T-helper 1 cell (primary cell): ENCODE results near the gene GALNT8.
"Not testable (repeated sequence)": the region's sequence is repeated elsewhere in the genome, so short reads cannot be mapped to it uniquely, and the experiment has no call there.

ENCODE experiments used
- DNase-seq, 5 donors: peaks; one replicate each; pipeline ENCODE4 v3.0.0-alpha.2; 2012 to 2020
- total RNA-seq, 4 donors: gene quantifications; one replicate each; lab custom pipeline; 2026; lab: John Stamatoyannopoulos, UW

GALNT8 gene
- 0.59 to 3.5 (median 0.92) reads per million in 4 donors for total RNA-seq

DNA sequence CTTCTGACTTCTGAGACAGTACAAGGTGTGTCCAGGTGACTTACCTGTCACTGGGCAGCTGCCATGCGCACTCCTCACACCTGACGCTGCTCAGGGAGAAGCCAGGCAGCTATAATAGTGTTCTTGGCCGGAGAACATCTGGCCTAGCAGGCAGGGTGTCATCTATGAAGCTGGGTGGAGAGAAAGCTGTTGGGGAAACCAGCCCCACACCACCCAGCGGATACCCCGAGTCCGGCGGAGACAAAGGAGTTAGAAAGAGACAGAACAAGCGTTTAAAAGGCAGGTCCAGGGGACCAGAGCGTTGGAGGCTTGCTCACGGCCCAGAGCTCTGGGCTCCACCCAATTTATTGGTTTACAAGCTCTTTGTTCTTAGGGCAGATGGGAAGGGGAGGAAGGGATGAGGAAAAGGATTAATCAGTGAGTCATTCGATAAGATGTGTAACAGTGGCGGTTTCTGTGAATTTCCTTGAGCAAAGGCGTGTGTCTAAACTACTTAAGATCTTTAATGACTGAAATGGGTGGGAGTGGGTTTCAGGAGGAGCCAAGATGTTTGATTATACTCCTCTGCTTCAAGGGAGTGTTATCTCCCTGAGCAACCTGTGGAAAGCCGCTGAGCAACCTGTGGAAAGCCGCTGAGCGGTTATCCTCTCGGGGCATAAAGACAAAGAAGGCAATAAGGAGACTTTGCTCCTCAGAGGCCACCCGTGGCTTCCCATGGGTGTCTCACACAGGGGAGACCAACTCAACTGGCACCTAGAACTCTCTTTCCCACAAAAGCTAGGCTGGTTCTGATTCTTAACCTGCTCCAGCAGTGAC is at the start of gene GALNT8:
TSS of gene GALNT8 (plus strand) at position 580 of the 816 bp plus-strand sequence. CDS start 278 bp downstream, outside the sequence.
- DNase-seq, result no peak

DNA sequence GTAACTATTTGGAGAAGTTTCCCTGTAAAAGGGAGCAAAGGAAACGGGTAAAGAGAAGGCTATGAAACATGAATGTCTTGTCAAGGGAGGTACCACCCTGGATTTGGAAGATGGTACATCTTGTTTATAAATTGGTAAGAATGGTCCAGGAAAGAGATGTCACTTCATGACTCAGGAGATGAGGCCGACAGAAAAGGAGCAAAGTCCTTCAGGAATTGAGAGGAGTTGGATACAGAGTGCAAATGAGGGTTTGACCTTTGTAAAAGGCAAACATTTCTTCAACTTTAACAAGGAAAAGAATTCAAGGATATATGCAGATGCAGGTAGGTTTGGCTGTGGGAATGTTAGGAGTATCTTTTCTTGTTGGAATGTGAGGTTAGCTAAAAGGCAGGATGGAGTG is 40.5 kb upstream of the GALNT8 start:
- DNase-seq, result no peak

GRCh38 chr12:4681732-4682131 is 38.5 kb upstream of the GALNT8 start:
- DNase-seq, result no peak

DNA sequence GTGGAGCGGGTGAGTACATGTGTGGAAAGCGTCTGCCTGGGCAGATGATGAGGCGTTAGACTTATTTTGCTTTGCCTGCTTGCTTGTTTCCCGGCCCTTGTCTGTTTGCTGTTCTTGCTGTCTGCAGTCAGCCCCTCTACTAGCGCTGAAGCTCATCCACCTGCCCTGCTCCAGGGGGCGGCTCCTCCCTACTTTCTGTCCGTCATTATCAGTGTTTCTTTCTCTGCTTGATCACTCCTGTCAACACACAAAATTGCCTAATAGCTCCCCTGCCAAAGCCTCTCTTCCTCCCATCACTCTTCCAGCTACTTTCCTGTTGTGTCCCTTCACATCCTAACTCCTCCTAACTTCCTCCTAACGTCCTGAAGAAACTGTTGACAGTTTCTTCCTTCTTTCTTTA is 34.9 kb upstream of the GALNT8 start:
- no peak for DNase-seq

DNA sequence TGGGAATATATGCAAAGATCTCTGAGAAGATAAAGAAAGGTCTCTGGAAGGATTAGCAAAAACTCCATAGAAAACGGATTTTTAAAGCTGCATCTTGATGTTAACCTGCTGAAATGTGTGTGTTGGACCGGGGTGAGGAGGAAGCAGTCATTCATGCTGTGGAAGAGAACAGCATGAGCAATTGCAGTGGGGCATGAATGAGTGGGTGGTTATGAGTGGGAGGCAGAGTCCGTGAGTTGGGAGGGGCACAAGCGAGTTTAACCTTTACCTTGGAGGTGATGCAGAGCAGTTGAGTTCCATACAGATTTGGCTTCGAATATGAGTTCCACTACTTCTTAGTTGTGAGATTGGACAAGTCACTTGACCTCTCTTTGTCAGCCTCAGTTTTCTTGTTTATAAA is 29.4 kb upstream of the GALNT8 start:
- DNase-seq, result no peak

- no peak for DNase-seq
Observed at GRCh38 chr12:4700621-4701026, 19.6 kb upstream of the GALNT8 start.

- no peak for DNase-seq
Observed at GRCh38 chr12:4701395-4702190, 18.6 kb upstream of the GALNT8 start.

DNA sequence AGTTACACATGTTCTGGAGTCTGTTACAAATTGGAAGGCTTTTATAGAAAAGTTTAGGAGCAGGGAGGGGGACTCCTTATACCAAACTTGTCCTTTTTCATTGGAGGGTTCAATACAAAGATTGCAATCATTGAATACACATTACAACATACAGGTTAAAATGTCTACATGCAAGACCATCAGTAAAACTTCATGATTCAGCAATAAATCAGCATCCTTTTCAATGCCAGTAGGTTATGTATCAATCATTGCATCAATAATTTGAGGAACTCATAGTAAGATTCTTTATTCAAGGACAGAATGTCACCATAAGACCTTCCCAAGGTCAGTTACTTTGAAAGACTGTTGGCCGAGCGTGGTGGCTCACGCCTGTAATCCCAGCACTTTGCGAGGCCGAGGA is 16.5 kb upstream of the GALNT8 start:
- no peak for DNase-seq

GRCh38 chr12:4705824-4706223 is 14.4 kb upstream of the GALNT8 start:
- DNase-seq, result no peak

GRCh38 chr12:4707306-4707705 is 12.9 kb upstream of the GALNT8 start:
- DNase-seq, result no peak

DNA sequence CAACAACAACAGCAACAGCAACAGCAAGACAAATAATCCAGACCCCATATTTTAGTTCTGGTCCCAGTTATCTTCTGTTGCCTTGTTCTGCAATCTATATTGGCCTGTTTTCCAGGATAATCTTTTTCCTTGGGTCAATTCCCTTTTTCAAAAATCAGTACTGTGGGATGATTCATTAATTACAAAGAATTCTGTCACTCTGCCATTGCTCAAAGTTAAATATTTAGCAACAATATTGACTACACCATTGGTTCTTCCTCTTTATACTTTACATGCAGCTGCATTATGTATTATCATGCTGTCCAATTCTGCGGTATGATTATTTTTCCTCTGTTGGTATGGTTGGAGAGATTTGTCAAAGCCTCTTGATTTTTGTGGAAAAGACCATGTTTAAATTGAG is 10.1 kb upstream of the GALNT8 start:
- no peak for DNase-seq

- no peak for DNase-seq
Observed at GRCh38 chr12:4714879-4715278, 5.3 kb upstream of the GALNT8 start.

- no peak for DNase-seq
Observed at GRCh38 chr12:4717806-4718205, 2.4 kb upstream of the GALNT8 start.

- no peak for DNase-seq
Observed at GRCh38 chr12:4720637-4720995, 416 bp downstream of the GALNT8 start.

- DNase-seq, result not testable (repeated sequence)
Observed at GRCh38 chr12:4721587-4721986, 1.4 kb downstream of the GALNT8 start.

GRCh38 chr12:4723226-4723625 is 3.0 kb downstream of the GALNT8 start:
- DNase-seq, result no peak

DNA sequence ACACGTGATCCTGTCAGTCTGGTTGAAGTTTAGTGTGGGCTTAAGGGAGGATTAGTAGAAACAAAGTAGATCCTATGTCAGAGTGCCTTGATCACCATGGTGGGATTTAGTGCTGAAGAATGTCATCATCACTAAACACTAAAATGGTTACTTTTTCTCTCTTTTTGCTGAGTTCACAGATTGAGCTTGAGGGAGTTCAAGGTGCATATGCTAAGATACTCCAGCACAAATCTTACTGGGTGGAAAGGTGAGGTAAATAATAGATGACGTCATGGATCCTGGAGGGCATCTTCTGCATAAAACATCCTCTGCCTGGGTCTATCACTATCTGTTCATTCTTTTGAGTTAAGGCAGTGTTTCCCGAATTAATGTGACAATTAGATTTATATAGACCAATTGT is 4.9 kb downstream of the GALNT8 start:
- DNase-seq, result no peak

- no peak for DNase-seq
Observed at GRCh38 chr12:4734625-4735340, 14.6 kb downstream of the GALNT8 start.

- no peak for DNase-seq
Observed at GRCh38 chr12:4736091-4736490, 15.9 kb downstream of the GALNT8 start.

DNA sequence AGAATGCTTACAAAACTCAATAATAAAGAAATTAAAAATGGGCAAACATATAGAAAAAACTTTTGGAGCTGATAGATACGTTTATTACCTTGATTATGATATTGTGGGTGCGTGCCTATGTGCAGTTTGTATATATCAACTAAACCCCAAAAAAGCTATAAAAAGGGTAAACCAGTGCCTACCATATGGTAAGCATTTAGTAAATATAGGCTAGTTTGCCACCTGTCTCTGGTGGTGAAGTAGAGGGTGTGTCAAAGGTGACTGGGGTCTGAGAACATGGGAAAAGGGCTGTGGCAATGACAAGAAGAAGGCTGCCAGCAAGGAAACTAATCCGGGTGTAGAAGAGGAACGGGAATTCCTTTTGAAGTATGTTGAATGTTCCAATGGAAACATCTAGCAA is 18.3 kb downstream of the GALNT8 start:
- no peak for DNase-seq

DNA sequence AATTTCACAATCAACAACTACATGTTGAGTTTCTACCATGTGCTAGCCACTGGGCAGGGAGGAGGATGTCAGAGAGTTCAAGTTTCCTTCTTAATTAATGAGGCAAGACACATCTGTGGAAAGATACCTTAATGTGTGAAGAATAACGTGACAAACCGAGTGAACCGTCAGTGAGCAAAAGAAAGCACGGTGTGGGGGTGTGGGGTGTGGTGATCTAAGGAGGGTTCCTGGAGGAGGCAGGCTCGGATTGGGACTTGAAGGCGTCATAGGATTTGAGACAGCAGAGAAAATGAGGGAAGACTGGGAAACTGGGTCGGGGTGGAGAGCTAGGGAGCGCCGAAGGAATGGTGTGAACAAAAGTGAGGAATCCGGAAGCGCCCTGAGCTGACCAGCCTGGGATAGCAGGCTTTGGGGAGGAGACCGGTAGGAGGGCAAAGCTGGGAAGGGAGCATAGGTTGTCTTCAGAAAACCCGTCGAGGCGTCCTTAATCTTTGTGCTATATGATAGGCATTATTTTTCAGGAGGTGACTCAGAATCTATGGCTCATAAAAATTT is 22.3 kb downstream of the GALNT8 start:
- no peak for DNase-seq

DNA sequence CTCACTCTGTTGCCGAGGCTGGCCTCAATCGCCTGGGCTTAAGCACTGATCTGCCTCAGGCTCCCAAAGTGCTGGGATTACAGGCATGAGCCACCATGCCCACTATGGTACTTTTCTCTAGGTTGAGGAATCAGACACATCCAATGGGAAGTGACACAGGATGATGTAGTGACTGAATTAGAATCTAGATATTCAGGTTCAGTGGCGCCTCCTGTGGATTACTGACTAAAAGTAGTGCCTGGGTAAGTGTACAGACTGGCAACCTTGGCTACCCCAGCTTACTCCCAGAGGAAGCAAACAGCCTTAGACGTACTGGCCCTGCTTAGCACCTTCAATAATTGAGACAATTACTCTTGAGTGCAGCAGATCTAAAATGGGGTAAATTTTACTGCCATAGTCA is 22.8 kb downstream of the GALNT8 start:
- no peak for DNase-seq

DNA sequence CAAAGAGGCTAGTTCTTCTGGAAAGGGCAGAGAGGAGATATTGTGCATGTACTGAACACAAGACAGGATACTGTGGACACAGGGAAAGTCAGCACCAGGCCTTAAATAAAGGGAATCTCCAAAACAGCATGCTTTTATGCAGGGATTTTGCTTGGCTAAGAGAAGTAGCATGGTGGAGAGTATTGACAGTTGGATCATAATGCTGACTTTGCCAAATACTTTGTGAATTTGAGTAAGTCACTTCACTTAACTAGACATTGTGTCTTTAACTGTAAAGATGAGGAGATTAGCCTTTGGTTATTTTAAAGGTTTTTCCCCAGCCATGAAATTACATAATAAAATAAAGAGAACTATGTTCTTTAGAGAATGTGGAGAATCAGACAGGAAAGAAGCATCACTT is 24.5 kb downstream of the GALNT8 start:
- no peak for DNase-seq
